OCI-LY7 (cell line): ENCODE data around the gene S100A1.

Experiments used
- EZH2phosphoT487 ChIP-seq: fragments of 200-600 bp; sonication (generic); IDR thresholded peaks from 2 replicates; pipeline ENCODE4 v1.6.1; 2018; ENCODE audit warnings: low read depth, borderline replicate concordance, mild to moderate bottlenecking, mixed run types, antibody characterized with exemption, low read length, moderate library complexity, mixed read lengths
- TF ChIP-seq, protein P1 (sequence below): fragments of 200-600 bp; sonication (generic); conservative IDR thresholded peaks from 2 replicates; pipeline ENCODE4 v1.5.1; 2014; ENCODE audit warnings: mild to moderate bottlenecking, antibody characterized with exemption, low read length, moderate library complexity, mixed read lengths

GRCh38 chr1:153673511-153673910, 45.3 kb downstream of the S100A1 start:
- TF ChIP-seq, protein P1, sequence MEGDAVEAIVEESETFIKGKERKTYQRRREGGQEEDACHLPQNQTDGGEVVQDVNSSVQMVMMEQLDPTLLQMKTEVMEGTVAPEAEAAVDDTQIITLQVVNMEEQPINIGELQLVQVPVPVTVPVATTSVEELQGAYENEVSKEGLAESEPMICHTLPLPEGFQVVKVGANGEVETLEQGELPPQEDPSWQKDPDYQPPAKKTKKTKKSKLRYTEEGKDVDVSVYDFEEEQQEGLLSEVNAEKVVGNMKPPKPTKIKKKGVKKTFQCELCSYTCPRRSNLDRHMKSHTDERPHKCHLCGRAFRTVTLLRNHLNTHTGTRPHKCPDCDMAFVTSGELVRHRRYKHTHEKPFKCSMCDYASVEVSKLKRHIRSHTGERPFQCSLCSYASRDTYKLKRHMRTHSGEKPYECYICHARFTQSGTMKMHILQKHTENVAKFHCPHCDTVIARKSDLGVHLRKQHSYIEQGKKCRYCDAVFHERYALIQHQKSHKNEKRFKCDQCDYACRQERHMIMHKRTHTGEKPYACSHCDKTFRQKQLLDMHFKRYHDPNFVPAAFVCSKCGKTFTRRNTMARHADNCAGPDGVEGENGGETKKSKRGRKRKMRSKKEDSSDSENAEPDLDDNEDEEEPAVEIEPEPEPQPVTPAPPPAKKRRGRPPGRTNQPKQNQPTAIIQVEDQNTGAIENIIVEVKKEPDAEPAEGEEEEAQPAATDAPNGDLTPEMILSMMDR: no peak
- TF ChIP-seq EZH2phosphoT487: no peak
